ENCODE data around the gene PSD2.

Gene PSD2

DNA sequence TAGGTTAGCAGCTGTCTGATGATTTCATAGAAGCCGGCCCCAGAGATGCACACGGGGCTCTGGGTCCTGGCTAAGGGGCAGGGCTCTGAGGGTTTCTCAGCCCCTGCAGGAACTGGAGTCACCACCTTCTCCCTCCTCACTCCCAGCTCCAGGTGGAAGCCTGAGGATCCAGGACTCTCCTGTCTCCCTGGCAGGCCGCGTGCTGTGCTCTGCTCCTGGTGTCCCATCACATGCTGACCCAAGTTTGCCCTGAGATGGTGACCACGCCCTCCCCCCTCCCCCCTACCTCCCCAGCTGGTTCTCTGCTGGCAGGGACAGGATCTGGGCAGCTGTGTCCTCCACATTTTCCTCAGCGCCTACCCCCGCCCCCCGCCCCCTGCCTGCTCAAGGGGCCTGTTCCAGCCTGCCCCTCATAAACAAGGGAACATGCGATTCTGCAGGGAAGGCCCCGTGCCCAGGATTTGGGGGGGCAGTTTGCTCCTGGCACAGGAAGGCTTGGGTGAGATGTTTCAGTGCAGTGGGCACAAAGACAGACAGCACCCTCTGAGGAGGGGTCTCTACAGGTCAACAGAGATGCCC lies 87.4 kb downstream of the PSD2 start:
- Histone ChIP-seq H3K4me3 (replicated peaks; ENCODE audit: insufficient read depth, low read length) (no peak overlapping the region), H3K27me3 (ENCODE audit: insufficient read depth, poor library complexity, severe bottlenecking) (no peaks in the 10 kb centered on the region), H3K27ac (replicated peaks) (no peak overlapping the region)
- DNase-seq (ENCODE audit: low read depth in 1 of 2, low spot score in 1 of 2) = no peak
- TF ChIP-seq GABPA (IDR thresholded peaks at IDR 0.05; ENCODE audit: low read depth) (no peak), SPI1 (IDR thresholded peaks at IDR 0.05; ENCODE audit: borderline replicate concordance, low read depth) (no peak)
- TF ChIP-seq, protein P1, sequence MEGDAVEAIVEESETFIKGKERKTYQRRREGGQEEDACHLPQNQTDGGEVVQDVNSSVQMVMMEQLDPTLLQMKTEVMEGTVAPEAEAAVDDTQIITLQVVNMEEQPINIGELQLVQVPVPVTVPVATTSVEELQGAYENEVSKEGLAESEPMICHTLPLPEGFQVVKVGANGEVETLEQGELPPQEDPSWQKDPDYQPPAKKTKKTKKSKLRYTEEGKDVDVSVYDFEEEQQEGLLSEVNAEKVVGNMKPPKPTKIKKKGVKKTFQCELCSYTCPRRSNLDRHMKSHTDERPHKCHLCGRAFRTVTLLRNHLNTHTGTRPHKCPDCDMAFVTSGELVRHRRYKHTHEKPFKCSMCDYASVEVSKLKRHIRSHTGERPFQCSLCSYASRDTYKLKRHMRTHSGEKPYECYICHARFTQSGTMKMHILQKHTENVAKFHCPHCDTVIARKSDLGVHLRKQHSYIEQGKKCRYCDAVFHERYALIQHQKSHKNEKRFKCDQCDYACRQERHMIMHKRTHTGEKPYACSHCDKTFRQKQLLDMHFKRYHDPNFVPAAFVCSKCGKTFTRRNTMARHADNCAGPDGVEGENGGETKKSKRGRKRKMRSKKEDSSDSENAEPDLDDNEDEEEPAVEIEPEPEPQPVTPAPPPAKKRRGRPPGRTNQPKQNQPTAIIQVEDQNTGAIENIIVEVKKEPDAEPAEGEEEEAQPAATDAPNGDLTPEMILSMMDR (IDR thresholded peaks at IDR 0.05; ENCODE audit: insufficient read depth, low read length) = no peak
- TF ChIP-seq, protein P2, sequence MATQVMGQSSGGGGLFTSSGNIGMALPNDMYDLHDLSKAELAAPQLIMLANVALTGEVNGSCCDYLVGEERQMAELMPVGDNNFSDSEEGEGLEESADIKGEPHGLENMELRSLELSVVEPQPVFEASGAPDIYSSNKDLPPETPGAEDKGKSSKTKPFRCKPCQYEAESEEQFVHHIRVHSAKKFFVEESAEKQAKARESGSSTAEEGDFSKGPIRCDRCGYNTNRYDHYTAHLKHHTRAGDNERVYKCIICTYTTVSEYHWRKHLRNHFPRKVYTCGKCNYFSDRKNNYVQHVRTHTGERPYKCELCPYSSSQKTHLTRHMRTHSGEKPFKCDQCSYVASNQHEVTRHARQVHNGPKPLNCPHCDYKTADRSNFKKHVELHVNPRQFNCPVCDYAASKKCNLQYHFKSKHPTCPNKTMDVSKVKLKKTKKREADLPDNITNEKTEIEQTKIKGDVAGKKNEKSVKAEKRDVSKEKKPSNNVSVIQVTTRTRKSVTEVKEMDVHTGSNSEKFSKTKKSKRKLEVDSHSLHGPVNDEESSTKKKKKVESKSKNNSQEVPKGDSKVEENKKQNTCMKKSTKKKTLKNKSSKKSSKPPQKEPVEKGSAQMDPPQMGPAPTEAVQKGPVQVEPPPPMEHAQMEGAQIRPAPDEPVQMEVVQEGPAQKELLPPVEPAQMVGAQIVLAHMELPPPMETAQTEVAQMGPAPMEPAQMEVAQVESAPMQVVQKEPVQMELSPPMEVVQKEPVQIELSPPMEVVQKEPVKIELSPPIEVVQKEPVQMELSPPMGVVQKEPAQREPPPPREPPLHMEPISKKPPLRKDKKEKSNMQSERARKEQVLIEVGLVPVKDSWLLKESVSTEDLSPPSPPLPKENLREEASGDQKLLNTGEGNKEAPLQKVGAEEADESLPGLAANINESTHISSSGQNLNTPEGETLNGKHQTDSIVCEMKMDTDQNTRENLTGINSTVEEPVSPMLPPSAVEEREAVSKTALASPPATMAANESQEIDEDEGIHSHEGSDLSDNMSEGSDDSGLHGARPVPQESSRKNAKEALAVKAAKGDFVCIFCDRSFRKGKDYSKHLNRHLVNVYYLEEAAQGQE (IDR thresholded peaks at IDR 0.05; ENCODE audit: insufficient replicate concordance, low read depth) = no peak

DNA sequence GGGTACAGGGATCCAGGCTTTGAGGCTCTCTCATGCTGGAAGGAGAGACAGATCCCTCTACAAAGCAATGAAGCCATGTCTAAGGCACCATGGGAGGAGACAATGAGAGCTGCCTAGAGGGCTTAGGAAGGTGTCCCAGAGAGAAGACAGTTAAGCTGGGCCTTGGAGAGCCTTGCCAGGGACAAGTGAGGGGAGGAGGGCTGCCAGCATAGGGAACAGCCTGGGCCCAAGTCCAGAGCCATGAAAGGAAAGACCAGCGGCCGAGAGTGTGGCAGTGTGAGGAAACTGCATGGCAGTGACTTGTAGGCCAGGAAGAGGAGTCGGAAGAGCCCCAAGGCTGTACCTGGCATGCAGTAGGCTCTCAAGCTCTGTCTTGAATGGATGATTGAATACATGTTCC lies 88.5 kb downstream of the PSD2 start:
- no peak overlapping the region for H3K27ac ChIP-seq (replicated peaks)
- no peak overlapping the region for H3K4me3 ChIP-seq (replicated peaks; ENCODE audit: insufficient read depth, low read length)
- no peak for DNase-seq (ENCODE audit: low read depth in 1 of 2, low spot score in 1 of 2)
- TF ChIP-seq, protein P1 (IDR thresholded peaks at IDR 0.05; ENCODE audit: insufficient read depth, low read length) = no peak
- TF ChIP-seq SPI1 (IDR thresholded peaks at IDR 0.05; ENCODE audit: borderline replicate concordance, low read depth) = no peak
- no peaks in the 10 kb centered on the region for H3K27me3 ChIP-seq (ENCODE audit: insufficient read depth, poor library complexity, severe bottlenecking)

DNA sequence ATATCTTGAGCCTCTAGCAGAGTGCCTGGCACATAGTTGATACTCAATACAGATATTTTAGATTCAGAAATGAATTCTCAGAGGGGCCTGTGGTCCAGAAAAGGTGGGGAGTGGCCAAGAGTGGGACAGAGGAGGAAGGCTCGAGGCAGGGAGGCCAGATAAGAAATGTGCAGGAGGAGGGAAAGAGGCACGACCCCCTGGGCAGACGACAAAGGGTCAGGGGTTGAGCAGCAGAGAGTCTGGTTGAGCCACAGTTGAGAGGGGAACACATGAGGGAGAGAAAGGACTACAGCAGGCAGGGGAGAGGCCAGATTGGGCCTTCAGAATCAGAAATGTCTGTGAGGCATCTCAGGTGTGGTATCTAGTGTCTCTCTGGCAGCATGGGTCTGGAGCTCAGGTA lies 89.1 kb downstream of the PSD2 start:
- TF ChIP-seq, protein P1 (IDR thresholded peaks at IDR 0.05; ENCODE audit: insufficient read depth, low read length) = no peak
- TF ChIP-seq, protein P2 (IDR thresholded peaks at IDR 0.05; ENCODE audit: insufficient replicate concordance, low read depth) = no peak
- no peak for TF ChIP-seq SPI1 (IDR thresholded peaks at IDR 0.05; ENCODE audit: borderline replicate concordance, low read depth)
- DNase-seq (ENCODE audit: low read depth in 1 of 2, low spot score in 1 of 2) = no peak
- no peak overlapping the region for H3K27ac ChIP-seq (replicated peaks)
- no peak overlapping the region for H3K4me3 ChIP-seq (replicated peaks; ENCODE audit: insufficient read depth, low read length)
- H3K27me3 ChIP-seq (ENCODE audit: insufficient read depth, poor library complexity, severe bottlenecking) = no peaks in the 10 kb centered on the region

DNA sequence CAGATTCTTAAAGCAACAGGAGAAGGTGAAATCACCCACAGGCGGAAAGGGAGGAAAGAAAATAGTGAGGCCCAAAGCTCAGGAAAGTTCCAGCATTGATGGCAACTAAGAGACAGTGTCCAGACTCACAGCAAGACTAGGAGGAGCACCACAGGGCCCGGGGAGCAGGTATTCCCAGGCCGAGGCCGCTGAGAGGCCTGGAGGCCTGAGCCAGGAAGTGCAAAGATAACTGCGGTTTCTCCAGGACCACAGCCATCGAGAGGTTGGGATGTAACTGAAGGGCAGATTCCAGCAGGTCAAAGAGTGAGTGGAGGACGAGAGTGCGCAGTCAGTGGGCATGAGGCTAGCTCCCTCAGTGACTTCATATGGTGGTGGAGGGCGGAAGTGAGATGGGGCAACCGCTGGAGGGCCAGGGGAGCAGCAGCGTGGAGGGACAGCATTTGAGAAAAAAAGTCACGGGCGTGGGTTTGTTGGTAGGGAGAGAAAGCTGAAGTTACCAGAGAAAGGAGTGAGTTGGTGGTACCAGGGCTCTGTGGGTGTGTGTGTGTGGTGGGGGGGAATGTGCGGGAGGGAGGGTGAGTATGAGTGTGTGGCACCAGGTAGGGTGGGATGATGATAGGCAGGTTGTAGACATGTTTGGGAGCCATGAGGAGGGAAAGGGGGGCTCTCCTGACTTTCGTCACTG lies 89.7 kb downstream of the PSD2 start:
- Histone ChIP-seq H3K27me3 (ENCODE audit: insufficient read depth, poor library complexity, severe bottlenecking) (no peaks in the 10 kb centered on the region), H3K4me3 (replicated peaks; ENCODE audit: insufficient read depth, low read length) (no peak overlapping the region), H3K27ac (replicated peaks) (no peak overlapping the region)
- TF ChIP-seq, protein P1 (IDR thresholded peaks at IDR 0.05; ENCODE audit: insufficient read depth, low read length) = no peak
- TF ChIP-seq, protein P2 (IDR thresholded peaks at IDR 0.05; ENCODE audit: insufficient replicate concordance, low read depth) = no peak
- TF ChIP-seq SPI1 (IDR thresholded peaks at IDR 0.05; ENCODE audit: borderline replicate concordance, low read depth) (no peak), POLR2AphosphoS5 (IDR thresholded peaks at IDR 0.05; ENCODE audit: low read depth) (no peak), GABPA (IDR thresholded peaks at IDR 0.05; ENCODE audit: low read depth) (no peak)
- no peak for DNase-seq (ENCODE audit: low read depth in 1 of 2, low spot score in 1 of 2)

All from HL-60 (cell line).